Embryonic facial prominence (tissue), 1 donor: ENCODE measurements around the gene WDFY3.

ENCODE experiments used
- DNase-seq: peaks from one replicate; pipeline ENCODE4 v3.0.0-alpha.2; 2016; ENCODE audit errors: extremely low spot score

Gene WDFY3

DNA sequence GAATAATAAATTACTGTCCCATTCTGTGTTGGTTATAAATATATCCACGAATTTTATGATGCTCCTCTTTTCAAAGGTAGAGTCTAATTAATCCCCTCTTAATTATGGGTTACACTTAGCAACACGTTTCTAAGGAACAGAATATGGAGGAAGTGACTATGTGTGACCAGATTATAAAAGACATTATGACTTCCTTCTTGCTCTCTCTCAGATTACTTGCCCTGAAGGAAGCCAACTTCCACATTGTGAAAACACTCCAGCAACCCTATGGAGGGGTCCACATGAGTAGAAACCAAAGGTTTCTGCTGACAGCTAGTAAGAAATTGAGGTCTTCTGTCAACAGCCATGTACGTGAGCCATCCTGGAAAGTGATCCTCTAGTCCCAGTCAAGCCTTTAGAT lies 59.3 kb downstream of the WDFY3 start:
- no peak for DNase-seq

- no peak for DNase-seq
Observed at GRCh38 chr4:84905646-84906045, 60.8 kb downstream of the WDFY3 start.

DNA sequence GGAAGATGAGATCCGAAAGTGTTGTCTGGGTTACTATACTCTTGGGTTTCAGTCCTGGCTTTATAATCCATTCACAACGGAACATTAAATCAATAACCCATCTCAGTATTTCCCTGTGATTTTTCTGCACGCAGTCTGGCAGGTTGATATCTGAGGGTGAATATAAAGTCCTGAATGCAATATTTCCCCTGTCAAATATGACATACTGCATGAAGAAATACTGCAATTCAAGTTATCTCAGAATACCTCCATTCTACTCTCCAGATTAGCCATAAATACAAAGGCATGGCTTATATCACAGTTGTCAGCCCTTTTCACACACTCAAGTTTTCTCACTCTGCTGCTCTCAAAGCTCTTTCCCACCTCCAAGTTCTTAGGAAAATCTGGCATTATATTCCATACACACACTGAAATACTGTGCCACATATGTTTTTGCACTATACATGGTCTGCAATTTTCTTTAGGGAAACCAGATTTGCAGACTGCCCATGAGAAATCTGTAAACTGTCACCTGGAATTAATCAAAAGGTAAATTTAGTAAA lies 64.7 kb downstream of the WDFY3 start:
- no peak for DNase-seq

DNA sequence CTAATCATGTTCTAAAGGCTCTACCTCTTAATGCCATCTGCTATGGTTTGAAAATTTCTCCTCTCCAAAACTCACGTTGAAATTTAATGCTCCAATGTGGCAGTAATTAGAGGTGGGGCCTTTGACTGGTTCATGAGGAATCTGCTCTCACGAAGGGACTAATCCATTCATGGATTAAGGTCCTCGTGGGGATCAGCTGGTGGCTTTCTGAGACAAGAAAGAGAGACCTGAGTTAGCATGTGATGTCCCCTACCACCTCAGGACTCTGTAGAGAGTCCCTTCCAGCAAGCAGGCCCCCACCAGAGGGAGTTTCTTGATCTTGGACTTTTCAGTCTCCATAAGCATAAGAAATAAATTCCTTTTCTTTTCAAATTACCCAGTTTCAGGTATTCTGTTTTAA lies 65.3 kb downstream of the WDFY3 start:
- no peak for DNase-seq

DNA sequence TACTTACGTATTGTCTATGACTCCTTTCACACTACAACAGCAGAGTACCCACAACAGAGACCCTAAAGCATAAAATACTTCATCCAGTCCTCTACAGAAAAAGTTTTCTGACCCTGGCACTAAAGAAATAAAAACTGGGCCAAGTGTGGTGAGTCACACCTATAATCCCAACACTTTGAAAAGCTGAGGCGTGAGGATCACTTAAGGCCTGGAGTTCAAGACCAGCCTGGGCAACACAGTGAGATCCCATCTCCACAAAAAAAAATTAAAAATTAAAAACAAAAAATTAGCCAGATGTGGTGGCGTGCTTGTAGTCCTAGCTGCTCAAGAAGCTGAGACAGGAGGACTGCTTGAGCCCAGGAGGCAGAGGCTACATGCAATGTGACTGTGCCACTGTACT lies 66.9 kb downstream of the WDFY3 start:
- DNase-seq = no peak

- DNase-seq = no peak
Observed at GRCh38 chr4:84897516-84897915, 69.0 kb downstream of the WDFY3 start.

GRCh38 chr4:84895283-84895682 lies 71.2 kb downstream of the WDFY3 start:
- no peak for DNase-seq

DNA sequence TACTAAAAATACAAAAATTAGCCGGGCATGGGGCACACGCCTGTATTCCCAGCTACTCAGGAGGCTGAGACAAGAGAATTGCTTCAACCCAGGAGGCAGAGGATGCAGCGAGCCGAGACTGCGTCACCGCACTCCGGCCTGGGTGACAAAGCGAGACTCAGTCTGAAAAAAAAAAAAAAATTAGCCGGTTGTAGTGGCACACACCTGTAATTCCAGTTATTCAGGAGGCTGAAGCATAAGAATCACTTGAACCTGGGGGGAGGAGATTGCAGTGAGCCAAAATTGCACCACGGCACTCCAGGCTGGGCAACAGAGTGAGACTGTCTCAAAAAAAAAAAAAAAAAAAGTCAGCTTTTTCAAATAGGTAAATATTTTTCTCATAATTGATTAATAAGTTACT lies 71.9 kb downstream of the WDFY3 start:
- DNase-seq = no peak

DNA sequence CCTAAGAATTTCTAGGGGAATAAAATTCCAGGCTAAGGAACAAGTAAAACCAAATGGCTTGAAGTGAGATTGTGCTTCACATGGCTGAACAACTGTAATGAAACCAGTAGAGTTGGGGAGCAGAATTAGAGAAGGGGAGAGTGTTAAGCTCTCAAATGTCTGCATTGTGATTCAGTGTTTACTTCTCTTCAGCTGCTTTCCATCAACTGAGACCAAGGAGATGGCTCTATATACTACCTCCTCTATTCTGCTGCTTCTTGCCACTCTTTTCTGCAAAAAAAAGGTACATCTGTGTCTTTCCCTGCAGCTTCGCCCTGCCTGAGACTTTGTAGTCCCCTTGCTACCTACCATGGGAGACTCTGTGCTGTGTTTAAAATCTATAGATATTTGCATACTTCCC lies 73.5 kb downstream of the WDFY3 start:
- no peak for DNase-seq

DNA sequence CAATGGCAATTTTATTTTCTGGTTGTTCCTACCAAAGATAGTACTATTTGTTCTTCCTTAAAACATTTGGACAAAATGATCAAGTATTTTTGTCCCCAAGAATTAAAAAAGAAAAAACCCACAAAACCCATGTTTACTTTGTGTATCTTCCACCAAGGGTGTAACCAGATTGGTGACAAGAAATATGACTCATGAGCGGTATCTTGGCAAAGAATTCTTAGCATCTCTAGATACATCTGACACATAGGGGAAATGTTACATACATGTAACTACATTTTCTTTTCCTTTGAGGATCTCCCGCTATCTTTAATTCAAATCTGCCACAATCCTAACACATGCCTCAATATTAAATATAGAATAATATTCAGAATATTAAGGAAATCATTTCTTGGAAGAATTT lies 78.7 kb downstream of the WDFY3 start:
- DNase-seq = no peak

GRCh38 chr4:84879651-84880200 lies 86.8 kb downstream of the WDFY3 start:
- DNase-seq = no peak

- DNase-seq = no peak
Observed at GRCh38 chr4:84878546-84878945, 87.9 kb downstream of the WDFY3 start.

GRCh38 chr4:84878090-84878489 lies 88.4 kb downstream of the WDFY3 start:
- DNase-seq = no peak

- DNase-seq = no peak
Observed at GRCh38 chr4:84877051-84877833, 89.2 kb downstream of the WDFY3 start.

DNA sequence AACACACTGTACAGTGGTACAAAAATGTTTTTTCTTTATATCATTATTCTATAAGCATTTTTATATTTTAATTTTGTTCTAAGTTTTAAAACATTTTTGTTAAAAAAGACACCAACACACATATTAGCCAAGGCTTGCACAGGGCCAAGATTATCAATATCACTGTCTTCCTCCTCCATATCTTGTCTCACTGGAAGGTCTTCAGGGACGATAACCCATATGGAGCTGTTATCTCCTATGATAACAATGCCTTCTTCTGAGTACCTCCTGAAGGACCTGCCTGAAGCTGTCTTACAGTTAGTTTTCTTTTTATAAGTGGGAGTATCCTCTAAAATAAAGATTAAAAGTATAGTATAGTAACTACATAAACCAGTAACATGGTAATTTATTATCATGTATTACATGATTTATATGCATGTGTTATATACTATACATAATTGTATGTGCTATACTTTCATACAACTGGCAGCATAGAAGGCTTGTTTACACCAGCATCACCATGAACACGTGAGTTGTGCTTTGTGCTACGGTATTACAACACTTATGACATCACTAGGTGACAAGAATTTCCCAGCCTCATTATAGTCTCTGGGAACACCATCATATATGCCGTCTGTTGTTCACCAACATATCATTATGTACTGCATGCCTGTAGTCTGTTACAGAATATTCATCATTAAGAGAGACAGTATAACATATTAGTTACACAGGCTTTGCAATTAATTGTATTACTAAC lies 90.7 kb downstream of the WDFY3 start:
- DNase-seq = no peak

DNA sequence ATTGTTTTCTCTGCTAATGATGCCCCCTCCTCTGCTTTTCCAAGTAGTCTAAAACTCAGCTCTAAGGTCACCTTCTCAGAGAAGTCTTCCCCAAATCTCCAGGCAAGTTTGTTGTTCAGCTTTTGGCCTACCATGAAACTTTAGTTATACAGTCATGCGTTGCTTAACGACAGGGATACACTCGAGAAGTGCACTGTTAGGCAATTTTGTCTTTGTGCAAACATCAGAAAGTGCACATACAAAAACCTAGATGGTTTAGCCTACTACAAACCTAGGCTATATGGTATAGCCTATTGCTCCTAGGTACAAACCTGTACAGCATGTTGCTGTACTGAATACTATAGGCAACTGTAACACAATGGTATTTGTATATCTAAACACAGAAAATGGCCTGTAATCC lies 91.9 kb downstream of the WDFY3 start:
- DNase-seq = no peak

GRCh38 chr4:84870398-84871163 lies 95.9 kb downstream of the WDFY3 start:
- no peak for DNase-seq

GRCh38 chr4:84866295-84866694 lies 100.2 kb downstream of the WDFY3 start:
- no peak for DNase-seq

DNA sequence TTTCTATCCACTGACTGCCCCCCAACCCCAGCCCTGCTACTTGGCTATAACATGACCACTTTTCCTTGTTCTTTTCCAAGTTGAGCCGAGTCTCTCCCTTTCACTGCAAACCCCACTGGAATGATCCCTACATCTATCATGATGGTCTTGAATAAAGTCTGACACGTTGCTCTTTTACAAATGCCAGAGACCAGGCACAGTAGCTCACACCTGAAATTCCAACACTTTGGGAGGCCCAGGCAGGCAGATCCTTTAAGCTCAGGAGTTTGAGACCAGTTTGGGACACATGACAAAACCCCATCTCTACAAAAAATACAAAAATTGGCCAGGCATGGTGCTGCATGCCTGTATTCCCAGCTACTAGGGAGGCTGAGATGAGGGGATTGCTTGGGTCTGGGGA lies 100.9 kb downstream of the WDFY3 start:
- DNase-seq = no peak

DNA sequence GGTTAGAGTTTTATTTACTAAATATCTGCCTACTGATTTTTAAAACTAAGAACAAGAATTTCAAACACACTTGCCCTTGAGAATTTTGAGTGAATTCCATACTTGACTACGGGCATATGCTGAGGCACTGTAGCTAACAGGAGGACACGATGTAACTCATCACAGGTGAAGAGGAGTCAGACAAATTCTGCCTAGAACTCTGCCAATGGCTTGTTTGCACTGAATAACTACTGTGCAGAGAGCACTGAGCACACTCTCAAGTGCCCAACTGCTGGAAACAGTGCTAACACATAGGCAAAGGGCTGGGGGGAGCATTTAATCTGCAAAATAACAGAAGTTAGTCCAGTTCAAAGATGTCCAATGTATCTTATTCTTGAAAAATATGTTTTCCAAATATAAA lies 104.4 kb downstream of the WDFY3 start:
- DNase-seq = no peak

- DNase-seq = no peak
Observed at GRCh38 chr4:84857296-84857695, 109.2 kb downstream of the WDFY3 start.

GRCh38 chr4:84856468-84857049 lies 109.9 kb downstream of the WDFY3 start:
- DNase-seq = no peak
